ENCODE results near the gene TSPAN1. TPM values are rescaled to one million over a fixed set of nuclear protein-coding genes. Genes with fewer than 3 reads are reported as not detected.
A peak's percentile ranks its signal among the peaks of the same experiment; 100 is the strongest.

TSPAN1 gene
- polyA plus RNA-seq, 3 donors from 2014 or later = not detected

GRCh38 chr1:46137916-46138315 is 37.0 kb upstream of the TSPAN1 start:
- Mint-ChIP-seq H3K9me3 (no peaks in the 10 kb centered on the region), H3K27ac (no peak overlapping the region), H3K4me3 (no peak overlapping the region), H3K4me1 (peaks cover 9 to 12% of the 10 kb centered on the region in 2 donors), H3K36me3 (no peaks in the 10 kb centered on the region), H3K27me3 (ENCODE audit: low read depth in 3 of 3) (peaks cover 0 to 7% (median under 1%) of the 10 kb centered on the region in 3 donors)
- no peak for DNase-seq

DNA sequence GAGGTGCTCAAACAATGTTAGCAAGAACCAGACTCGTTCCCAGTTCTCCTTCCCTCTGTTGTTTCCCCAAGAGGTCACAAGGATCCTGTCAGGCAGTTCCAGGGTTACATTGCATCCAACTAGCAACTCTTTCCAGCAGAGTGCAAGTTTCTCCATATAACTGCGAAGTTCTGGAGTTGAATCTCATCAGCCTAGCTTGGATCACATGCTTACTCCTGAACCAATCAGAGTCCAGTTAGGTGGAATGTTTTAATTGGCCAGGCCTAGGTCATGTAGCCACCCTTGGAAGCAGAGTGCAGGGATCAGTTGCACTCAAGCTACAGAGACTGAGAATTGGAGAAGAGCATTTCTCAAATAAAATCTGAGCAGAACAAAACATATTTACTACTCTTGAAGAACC is 26.6 kb upstream of the TSPAN1 start:
- H3K4me1 Mint-ChIP-seq = no peaks in the 10 kb centered on the region
- H3K36me3 Mint-ChIP-seq = no peaks in the 10 kb centered on the region
- H3K4me3 Mint-ChIP-seq = no peak overlapping the region
- DNase-seq = no peak
- no peaks in the 10 kb centered on the region for H3K9me3 Mint-ChIP-seq
- peaks cover 0 to 8% (median 2%) of the 10 kb centered on the region in 3 donors for H3K27me3 Mint-ChIP-seq (ENCODE audit: low read depth in 3 of 3)
- H3K27ac Mint-ChIP-seq = no peak overlapping the region

GRCh38 chr1:46150085-46150484 is 24.8 kb upstream of the TSPAN1 start:
- H3K4me3 Mint-ChIP-seq = no peak overlapping the region
- no peaks in the 10 kb centered on the region for H3K36me3 Mint-ChIP-seq
- H3K4me1 Mint-ChIP-seq = no peaks in the 10 kb centered on the region

GRCh38 chr1:46152016-46152415 is 22.9 kb upstream of the TSPAN1 start:
- Mint-ChIP-seq H3K4me1 (no peaks in the 10 kb centered on the region), H3K27me3 (ENCODE audit: low read depth in 3 of 3) (peaks cover 0 to 8% (median 0%) of the 10 kb centered on the region in 3 donors), H3K36me3 (no peaks in the 10 kb centered on the region), H3K9me3 (no peaks in the 10 kb centered on the region), H3K4me3 (no peak overlapping the region), H3K27ac (no peak overlapping the region)
- no peak for DNase-seq

More at GRCh38 chr1:46150085-46150484, 24.8 kb upstream of the TSPAN1 start:
- Mint-ChIP-seq H3K27ac (no peak overlapping the region), H3K9me3 (no peaks in the 10 kb centered on the region), H3K27me3 (ENCODE audit: low read depth in 3 of 3) (peaks cover 0 to 8% (median 2%) of the 10 kb centered on the region in 3 donors)
- no peak for DNase-seq

DNA sequence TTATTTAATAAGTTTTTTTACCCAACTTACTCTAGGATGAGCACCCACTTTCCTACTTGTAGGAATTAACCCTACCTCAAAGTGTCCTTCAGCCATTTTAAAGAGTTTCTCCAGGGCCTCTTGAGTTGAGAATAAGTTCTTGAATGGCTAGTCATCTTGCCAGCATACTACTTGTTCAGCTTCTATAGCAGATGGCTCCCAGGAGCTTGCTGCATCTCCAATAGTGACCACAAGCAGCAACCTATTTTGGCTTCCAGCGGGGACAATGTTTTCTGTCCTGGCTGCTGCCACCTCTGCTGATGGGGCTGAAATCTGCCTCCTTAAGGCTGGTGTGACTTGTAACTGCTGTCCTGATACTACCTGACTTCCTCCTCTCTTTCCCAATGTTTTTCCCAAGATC is 21.7 kb upstream of the TSPAN1 start:
- DNase-seq = no peak
- Mint-ChIP-seq H3K36me3 (no peaks in the 10 kb centered on the region), H3K4me3 (no peak overlapping the region), H3K27me3 (ENCODE audit: low read depth in 3 of 3) (peaks cover 0 to 4% (median 0%) of the 10 kb centered on the region in 3 donors), H3K9me3 (no peaks in the 10 kb centered on the region), H3K4me1 (no peaks in the 10 kb centered on the region), H3K27ac (no peak overlapping the region)

DNA sequence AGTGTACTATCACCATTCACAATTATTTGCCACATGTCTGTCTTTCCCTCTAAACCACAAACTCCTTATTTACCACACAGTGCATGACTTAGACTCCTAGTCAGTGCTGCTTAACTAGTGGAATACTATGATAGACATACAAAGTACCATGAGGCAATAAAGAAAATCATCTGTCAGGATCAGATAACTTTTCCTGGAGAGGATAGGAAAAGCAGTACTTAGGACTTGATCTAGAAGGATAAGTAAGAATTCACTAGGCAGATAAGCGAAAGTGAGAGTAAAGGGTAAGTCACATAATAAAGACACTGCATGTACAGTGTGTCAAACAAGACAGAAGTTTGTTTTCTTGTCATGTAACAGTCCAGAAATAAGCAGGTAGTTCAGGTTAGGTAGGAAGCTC is 21.2 kb upstream of the TSPAN1 start:
- no peaks in the 10 kb centered on the region for H3K36me3 Mint-ChIP-seq
- no peak overlapping the region for H3K4me3 Mint-ChIP-seq
- H3K27me3 Mint-ChIP-seq (ENCODE audit: low read depth in 3 of 3) = peaks cover 0 to 3% (median 0%) of the 10 kb centered on the region in 3 donors
- no peaks in the 10 kb centered on the region for H3K9me3 Mint-ChIP-seq
- DNase-seq = no peak
- H3K27ac Mint-ChIP-seq = no peak overlapping the region
- no peaks in the 10 kb centered on the region for H3K4me1 Mint-ChIP-seq

DNA sequence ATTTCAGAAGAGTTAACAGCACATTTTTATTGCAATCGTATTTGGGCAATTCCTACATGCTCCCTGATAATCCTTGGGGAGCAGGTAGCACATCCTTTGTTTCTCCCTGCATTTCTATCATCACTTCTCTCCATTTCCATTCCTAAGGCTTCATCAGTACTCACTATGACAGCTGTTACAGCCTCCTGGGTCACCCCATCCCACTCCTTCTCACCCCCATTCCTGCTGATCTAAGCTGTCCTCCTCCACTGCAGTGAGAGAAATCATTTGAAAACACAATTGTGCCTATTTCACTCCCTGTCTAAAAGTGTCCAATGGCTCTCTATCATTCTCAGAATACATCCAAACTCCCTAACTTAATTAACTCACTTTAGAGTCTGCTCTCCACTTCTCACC is 17.0 kb upstream of the TSPAN1 start:
- Mint-ChIP-seq H3K4me1 (no peaks in the 10 kb centered on the region), H3K4me3 (no peak overlapping the region), H3K36me3 (no peaks in the 10 kb centered on the region), H3K27me3 (ENCODE audit: low read depth in 3 of 3) (peaks cover 0 to 2% (median 0%) of the 10 kb centered on the region in 3 donors), H3K9me3 (no peaks in the 10 kb centered on the region), H3K27ac (no peak overlapping the region)
- DNase-seq = no peak

DNA sequence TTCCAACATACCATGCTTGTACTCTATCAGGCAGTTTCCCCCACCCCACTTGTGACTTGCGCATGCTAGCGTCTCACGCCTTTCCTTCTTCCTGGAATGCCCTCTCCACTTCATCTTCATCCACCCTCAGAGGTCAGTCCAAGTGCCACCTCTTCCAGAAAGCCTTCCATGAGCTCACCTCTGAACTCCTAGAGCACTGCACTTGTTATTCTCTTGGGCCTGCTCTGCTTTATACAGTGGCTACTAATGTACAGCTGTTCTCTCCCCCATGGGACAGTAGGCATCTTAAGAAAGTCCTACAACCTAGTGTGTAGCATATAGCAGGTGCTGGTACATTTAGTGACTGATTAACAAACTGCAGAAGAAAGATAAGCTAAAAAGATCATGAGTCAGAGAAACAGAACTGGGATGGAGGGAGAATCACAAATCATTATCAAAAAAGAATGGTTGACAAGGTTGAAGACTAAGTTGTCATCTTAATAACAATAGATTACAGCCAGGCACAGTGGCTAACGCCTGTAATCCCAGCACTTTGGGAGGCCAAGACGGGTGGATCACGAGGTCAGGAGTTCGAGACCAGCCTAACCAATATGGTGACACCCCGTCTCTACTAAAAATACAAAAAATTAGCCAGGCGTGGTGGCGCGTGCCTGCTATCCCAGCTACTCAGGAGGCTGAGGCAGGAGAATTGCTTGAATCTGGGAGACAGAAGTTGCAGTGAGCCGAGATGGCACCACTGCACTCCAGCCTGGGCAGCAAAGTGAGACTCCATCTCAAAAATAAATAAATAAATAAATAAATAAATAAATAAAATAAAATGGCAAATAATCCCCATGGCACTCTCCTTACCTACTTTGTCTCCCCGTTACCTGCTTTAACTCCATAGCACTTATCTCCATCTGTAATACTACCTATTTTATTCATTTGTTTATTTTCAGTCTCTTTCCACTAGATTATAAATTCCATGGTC is 16.3 kb upstream of the TSPAN1 start:
- H3K4me1 Mint-ChIP-seq = no peaks in the 10 kb centered on the region
- peaks cover 0 to 2% (median 0%) of the 10 kb centered on the region in 3 donors for H3K27me3 Mint-ChIP-seq (ENCODE audit: low read depth in 3 of 3)
- no peak for DNase-seq

GRCh38 chr1:46159516-46159915 is 15.4 kb upstream of the TSPAN1 start:
- no peak overlapping the region for H3K27ac Mint-ChIP-seq
- no peak for DNase-seq
- H3K4me3 Mint-ChIP-seq = no peak overlapping the region
- no peaks in the 10 kb centered on the region for H3K9me3 Mint-ChIP-seq
- H3K27me3 Mint-ChIP-seq (ENCODE audit: low read depth in 3 of 3) = peaks cover 0 to 2% (median 1%) of the 10 kb centered on the region in 3 donors
- no peaks in the 10 kb centered on the region for H3K36me3 Mint-ChIP-seq
- H3K4me1 Mint-ChIP-seq = no peaks in the 10 kb centered on the region

More for the DNA sequence above, 16.3 kb upstream of the TSPAN1 start:
- no peak overlapping the region for H3K27ac Mint-ChIP-seq
- H3K4me3 Mint-ChIP-seq = no peak overlapping the region
- H3K9me3 Mint-ChIP-seq = no peaks in the 10 kb centered on the region
- no peaks in the 10 kb centered on the region for H3K36me3 Mint-ChIP-seq

- no peaks in the 10 kb centered on the region for H3K36me3 Mint-ChIP-seq
- H3K27ac Mint-ChIP-seq = no peak overlapping the region
- DNase-seq = no peak
- H3K27me3 Mint-ChIP-seq (ENCODE audit: low read depth in 3 of 3) = peaks cover 0 to 3% (median 2%) of the 10 kb centered on the region in 3 donors
- no peak overlapping the region for H3K4me3 Mint-ChIP-seq
- H3K9me3 Mint-ChIP-seq = no peaks in the 10 kb centered on the region
- no peaks in the 10 kb centered on the region for H3K4me1 Mint-ChIP-seq
These were observed 14.7 kb upstream of the TSPAN1 start for GRCh38 chr1:46160212-46160611.

DNA sequence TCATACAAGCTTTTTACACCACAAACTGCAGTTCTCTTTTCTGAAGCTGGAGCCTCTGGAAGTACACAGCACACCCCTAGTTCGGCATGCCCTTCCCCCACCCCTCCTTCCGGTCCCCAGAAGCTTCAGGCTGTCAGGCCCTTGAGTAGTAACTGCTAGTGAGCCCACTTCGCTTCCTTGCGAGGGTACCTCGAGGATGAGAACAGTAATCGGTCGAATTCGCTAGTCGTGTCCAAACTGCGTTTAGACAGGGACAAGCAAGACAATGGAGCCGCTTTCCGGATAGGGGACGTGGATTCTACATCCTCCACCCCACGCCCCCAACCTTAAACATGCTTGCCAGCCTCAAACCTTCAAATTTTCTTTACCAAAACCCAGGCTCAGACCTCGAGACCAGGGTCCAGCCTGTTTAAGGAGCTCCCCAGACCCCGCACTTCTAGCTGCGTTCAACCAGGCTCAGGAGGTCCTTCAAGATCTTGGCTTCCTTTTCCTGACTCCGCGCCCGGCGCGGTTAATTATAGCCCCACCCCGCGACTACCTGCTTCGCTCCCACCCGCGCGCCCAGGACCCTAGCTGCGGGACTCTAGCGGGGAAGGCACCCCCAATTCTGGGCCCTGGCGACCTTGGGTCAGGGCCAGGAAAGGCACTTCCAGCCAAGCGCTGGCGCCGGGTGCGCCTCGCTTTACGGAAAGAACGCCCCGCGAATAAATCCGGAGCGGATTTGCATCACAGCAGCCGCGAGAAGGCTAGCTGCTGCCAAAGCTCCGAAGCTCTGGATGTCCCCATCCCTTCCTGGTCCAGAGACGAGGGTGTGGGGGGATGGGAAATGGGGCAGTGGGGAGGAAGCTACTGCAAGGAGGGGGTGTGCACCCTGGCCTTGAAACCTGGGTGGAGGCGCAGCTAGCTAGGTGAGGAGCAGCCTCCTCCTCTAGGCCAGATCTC is 8.1 kb upstream of the TSPAN1 start:
- Mint-ChIP-seq H3K27me3 (ENCODE audit: low read depth in 3 of 3) (peaks cover 0 to 5% (median 2%) of the 10 kb centered on the region in 3 donors), H3K27ac (peak overlapping the region; percentile 70 to 91 (median 78)), H3K9me3 (no peaks in the 10 kb centered on the region), H3K36me3 (no peaks in the 10 kb centered on the region), H3K4me1 (peaks cover 15 to 18% of the 10 kb centered on the region in 2 donors), H3K4me3 (peak overlapping the region; percentile 87 to 95 (median 89))
- DNase-seq = peak; percentile 12 to 24 (median 16)

DNA sequence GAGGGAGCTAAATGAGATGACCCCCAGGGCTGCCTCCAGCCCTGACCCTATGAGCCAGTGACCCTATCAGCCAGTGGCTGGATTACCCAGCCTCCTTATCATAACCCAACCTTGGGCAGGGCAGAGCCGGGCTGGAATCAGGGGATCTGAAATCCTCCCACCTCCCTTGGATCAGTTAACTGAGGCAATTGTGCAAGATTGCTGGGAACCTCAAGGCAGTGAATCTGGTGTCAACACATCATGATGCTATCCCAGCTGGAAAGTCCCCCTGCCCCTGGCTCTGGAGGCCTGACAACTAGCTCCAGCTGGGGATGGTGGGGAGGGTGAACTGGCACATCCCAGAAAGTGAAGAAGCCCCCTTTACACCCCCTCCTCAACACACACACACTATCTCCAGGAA is 6.4 kb upstream of the TSPAN1 start:
- DNase-seq = no peak
- Mint-ChIP-seq H3K9me3 (peaks cover 0 to 1% (median 0%) of the 10 kb centered on the region in 6 donors), H3K27ac (no peak overlapping the region), H3K4me3 (peak overlapping the region in 2 of 5 donors; percentile 11 to 87), H3K36me3 (no peaks in the 10 kb centered on the region), H3K27me3 (ENCODE audit: low read depth in 3 of 3) (peaks cover 2 to 6% (median 5%) of the 10 kb centered on the region in 3 donors), H3K4me1 (peaks cover 15 to 18% of the 10 kb centered on the region in 2 donors)

GRCh38 chr1:46169811-46170454 is 5.0 kb upstream of the TSPAN1 start:
- Mint-ChIP-seq H3K9me3 (peaks cover 0 to 1% (median 0%) of the 10 kb centered on the region in 6 donors), H3K4me3 (no peak overlapping the region), H3K27me3 (ENCODE audit: low read depth in 3 of 3) (peaks cover 1 to 6% (median 2%) of the 10 kb centered on the region in 3 donors), H3K4me1 (peaks cover 15 to 18% of the 10 kb centered on the region in 2 donors), H3K36me3 (no peaks in the 10 kb centered on the region), H3K27ac (peak overlapping the region in 1 of 6 donors; percentile 74)
- no peak for DNase-seq

Data from immature natural killer cell (primary cell).